Dermis blood vessel endothelial cell (primary cell): ENCODE results near the gene HOXD11. TPM values are rescaled to one million over a fixed set of nuclear protein-coding genes. Genes with fewer than 3 reads are reported as not detected.
A peak's percentile ranks its signal among the peaks of the same experiment; 100 is the strongest.

Experiments
- DNase-seq: peaks from one replicate; pipeline ENCODE4 v3.0.0; 2010
- total RNA-seq: library from RNA; depleted of rRNA; stranded (reverse); fragments of >200 nt; gene quantifications from 2 replicates; pipeline ENCODE4 v1.2.3, GENCODE V29; 2014

The HOXD11 gene
- total RNA-seq, 1 donor from 2014 or later, result 0.17 TPM

- peak; percentile 9 for DNase-seq
Observed at GRCh38 chr2:176134035-176134434, 27.0 kb downstream of the HOXD11 start.

GRCh38 chr2:176135035-176135440 lies 28.0 kb downstream of the HOXD11 start:
- peak; percentile 68 for DNase-seq

- DNase-seq, result peak; percentile 88
Observed at GRCh38 chr2:176136374-176137251, 29.5 kb downstream of the HOXD11 start.

GRCh38 chr2:176137252-176137580 lies 30.1 kb downstream of the HOXD11 start:
- DNase-seq, result peak; percentile 30

GRCh38 chr2:176137906-176138305 lies 30.8 kb downstream of the HOXD11 start:
- peak; percentile 59 for DNase-seq

GRCh38 chr2:176138526-176138922 lies 31.4 kb downstream of the HOXD11 start:
- DNase-seq, result peak; percentile 72

GRCh38 chr2:176138923-176139660 lies 32.0 kb downstream of the HOXD11 start:
- peak; percentile 65 for DNase-seq

GRCh38 chr2:176139661-176140512 lies 32.8 kb downstream of the HOXD11 start:
- DNase-seq, result peak; percentile 65

GRCh38 chr2:176140513-176141317 lies 33.6 kb downstream of the HOXD11 start:
- DNase-seq, result peak; percentile 90

- DNase-seq, result no peak
Observed at GRCh38 chr2:176142281-176142680, 35.2 kb downstream of the HOXD11 start.

GRCh38 chr2:176145085-176145969 lies 38.2 kb downstream of the HOXD11 start:
- no peak for DNase-seq

GRCh38 chr2:176146101-176146500 lies 39.0 kb downstream of the HOXD11 start:
- no peak for DNase-seq

GRCh38 chr2:176146645-176147044 lies 39.6 kb downstream of the HOXD11 start:
- no peak for DNase-seq

GRCh38 chr2:176147210-176147799 lies 40.2 kb downstream of the HOXD11 start:
- DNase-seq, result no peak

GRCh38 chr2:176147800-176148496 lies 40.9 kb downstream of the HOXD11 start:
- no peak for DNase-seq

- no peak for DNase-seq
Observed at GRCh38 chr2:176148751-176149421, 41.8 kb downstream of the HOXD11 start.

GRCh38 chr2:176149481-176149938 lies 42.4 kb downstream of the HOXD11 start:
- no peak for DNase-seq

GRCh38 chr2:176149939-176150583 lies 43.0 kb downstream of the HOXD11 start:
- DNase-seq, result no peak
